Progenitor cell of endocrine pancreas (in vitro differentiated cells): ENCODE data around the gene MGAM2. TPM values are rescaled to one million over a fixed set of nuclear protein-coding genes. Genes with fewer than 3 reads are reported as not detected.

Experiments
- DNase-seq: peaks from one replicate; pipeline ENCODE4 v3.0.0; 2021; ENCODE audit warnings: low spot score; ENCODE audit not compliant: unreplicated experiment
- H3K27ac Mint-ChIP-seq: 2 replicates; pipeline ENCODE4 v1.8.0; 2021; ENCODE audit warnings: mild to moderate bottlenecking, moderate library complexity, mixed read lengths
- H3K27me3 Mint-ChIP-seq: 2 replicates; pipeline ENCODE4 v1.8.0; 2021; ENCODE audit warnings: mixed read lengths
- H3K36me3 Mint-ChIP-seq: 2 replicates; pipeline ENCODE4 v1.8.0; 2022; ENCODE audit warnings: mixed read lengths; ENCODE audit not compliant: insufficient read depth
- H3K4me1 Mint-ChIP-seq: 2 replicates; pipeline ENCODE4 v1.8.0; 2021; ENCODE audit warnings: low read depth, mixed read lengths
- H3K4me3 Mint-ChIP-seq: 2 replicates; pipeline ENCODE4 v1.8.0; 2021; ENCODE audit warnings: low read depth, mild to moderate bottlenecking, moderate library complexity, mixed read lengths
- H3K9me3 Mint-ChIP-seq: 2 replicates; pipeline ENCODE4 v1.8.0; 2021; ENCODE audit warnings: low read depth, mixed read lengths
- total RNA-seq: library from RNA; stranded (reverse); gene quantifications from 2 replicates; pipeline ENCODE4 v1.2.1, GENCODE V29; 2021
- TF ChIP-seq, protein P1 (sequence below): fragments of 200-600 bp; sonication (generic); IDR thresholded peaks from one replicate; pipeline ENCODE4 v1.5.0; 2021; ENCODE audit warnings: antibody characterized with exemption, mild to moderate bottlenecking; ENCODE audit not compliant: unreplicated experiment

The MGAM2 gene
- total RNA-seq, 1 donor from 2014 or later, result 1.2 TPM

DNA sequence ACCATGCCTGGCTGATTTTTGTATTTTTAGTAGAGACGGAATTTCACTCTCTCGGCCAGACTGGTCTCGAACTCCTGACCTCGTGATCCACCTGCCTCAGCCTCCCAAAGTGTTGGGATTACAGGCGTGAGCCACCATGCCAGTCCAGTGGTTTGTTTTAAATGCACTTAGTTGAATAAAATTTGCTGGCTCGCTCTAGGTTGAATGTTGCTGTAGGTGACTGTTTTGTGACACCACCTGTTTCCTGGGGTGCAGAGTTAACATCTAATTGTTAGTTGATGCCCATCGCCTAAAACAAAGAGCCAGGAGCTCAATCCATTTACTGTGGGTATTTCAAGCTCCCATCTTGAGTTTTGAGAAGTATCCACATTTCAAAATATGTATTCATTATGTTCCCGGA lies 31.2 kb downstream of the MGAM2 start:
- Mint-ChIP-seq H3K36me3 (no peaks in the 10 kb centered on the region), H3K4me1 (peaks cover 20% of the 10 kb centered on the region), H3K27ac (no peak overlapping the region), H3K9me3 (no peaks in the 10 kb centered on the region), H3K27me3 (no peaks in the 10 kb centered on the region), H3K4me3 (no peak overlapping the region)
- DNase-seq, result no peak
- TF ChIP-seq, protein P1, sequence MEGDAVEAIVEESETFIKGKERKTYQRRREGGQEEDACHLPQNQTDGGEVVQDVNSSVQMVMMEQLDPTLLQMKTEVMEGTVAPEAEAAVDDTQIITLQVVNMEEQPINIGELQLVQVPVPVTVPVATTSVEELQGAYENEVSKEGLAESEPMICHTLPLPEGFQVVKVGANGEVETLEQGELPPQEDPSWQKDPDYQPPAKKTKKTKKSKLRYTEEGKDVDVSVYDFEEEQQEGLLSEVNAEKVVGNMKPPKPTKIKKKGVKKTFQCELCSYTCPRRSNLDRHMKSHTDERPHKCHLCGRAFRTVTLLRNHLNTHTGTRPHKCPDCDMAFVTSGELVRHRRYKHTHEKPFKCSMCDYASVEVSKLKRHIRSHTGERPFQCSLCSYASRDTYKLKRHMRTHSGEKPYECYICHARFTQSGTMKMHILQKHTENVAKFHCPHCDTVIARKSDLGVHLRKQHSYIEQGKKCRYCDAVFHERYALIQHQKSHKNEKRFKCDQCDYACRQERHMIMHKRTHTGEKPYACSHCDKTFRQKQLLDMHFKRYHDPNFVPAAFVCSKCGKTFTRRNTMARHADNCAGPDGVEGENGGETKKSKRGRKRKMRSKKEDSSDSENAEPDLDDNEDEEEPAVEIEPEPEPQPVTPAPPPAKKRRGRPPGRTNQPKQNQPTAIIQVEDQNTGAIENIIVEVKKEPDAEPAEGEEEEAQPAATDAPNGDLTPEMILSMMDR, result no peak

DNA sequence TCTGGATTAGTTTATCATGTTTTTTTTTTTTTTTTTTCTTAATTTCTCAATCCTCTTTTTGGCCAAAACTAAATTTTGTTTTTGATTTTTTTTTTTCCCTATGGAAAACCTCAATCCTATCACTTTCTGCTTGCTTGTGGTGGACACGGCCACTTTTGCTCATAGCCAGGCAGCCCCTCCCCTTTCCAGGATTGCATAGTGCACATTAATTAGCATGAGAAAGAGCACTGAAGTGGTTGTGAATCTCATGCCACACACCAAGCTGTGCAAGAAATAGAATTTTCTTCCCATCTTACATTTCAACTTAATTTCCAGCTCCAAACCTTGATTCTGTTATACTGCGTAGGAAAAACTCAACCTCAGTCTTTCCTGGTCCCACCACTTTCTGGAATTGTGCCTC lies 34.6 kb downstream of the MGAM2 start:
- Mint-ChIP-seq H3K9me3 (peaks cover 4% of the 10 kb centered on the region), H3K4me1 (peaks cover 11% of the 10 kb centered on the region), H3K36me3 (peaks cover 2% of the 10 kb centered on the region), H3K4me3 (no peak overlapping the region), H3K27ac (no peak overlapping the region), H3K27me3 (no peaks in the 10 kb centered on the region)
- TF ChIP-seq, protein P1, result no peak
- DNase-seq, result no peak

DNA sequence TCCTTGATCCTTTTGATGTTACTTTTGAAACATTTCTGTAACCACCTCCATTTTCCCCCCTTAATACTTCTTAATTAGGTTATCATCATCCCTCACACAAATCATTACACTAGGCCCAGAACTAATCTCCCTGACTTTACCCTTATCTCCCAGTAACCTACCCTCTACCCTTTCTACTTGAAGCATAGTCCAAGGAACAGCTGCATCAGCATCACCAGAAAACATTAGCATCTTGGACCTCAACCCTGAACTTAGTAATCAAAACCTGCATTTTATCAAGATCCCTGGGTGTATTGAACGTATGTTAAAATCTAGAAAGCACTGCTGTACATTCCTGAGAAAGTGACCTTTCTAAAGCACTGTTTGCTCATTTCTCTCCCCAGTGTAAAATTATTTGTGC lies 38.8 kb downstream of the MGAM2 start:
- H3K4me3 Mint-ChIP-seq, result no peak overlapping the region
- H3K4me1 Mint-ChIP-seq, result peaks cover 31% of the 10 kb centered on the region
- H3K27ac Mint-ChIP-seq, result no peak overlapping the region
- TF ChIP-seq, protein P1, result no peak
- H3K36me3 Mint-ChIP-seq, result peaks cover 2% of the 10 kb centered on the region
- H3K27me3 Mint-ChIP-seq, result no peaks in the 10 kb centered on the region
- peaks cover 8% of the 10 kb centered on the region for H3K9me3 Mint-ChIP-seq
- no peak for DNase-seq

DNA sequence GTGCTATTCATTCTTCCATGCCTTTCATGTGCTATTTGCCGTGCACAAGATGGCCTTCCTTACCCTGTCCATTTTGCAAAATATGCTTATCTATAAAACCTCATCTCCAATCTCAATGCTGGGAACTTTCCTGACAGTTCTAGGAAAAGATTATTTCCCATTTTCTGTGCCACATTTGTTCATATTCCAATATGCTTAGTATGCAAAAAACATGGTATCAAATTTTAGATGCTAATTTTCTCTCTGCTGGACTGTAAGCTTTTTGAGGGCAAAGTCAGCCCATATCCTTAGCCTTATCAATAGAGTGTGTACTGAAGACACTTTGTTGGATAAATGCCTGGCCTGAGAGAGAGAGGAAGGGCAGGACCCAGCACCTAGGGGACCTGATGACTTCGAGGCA lies 39.4 kb downstream of the MGAM2 start:
- Mint-ChIP-seq H3K4me3 (no peak overlapping the region), H3K27ac (no peak overlapping the region), H3K9me3 (peaks cover 8% of the 10 kb centered on the region), H3K4me1 (peaks cover 31% of the 10 kb centered on the region), H3K36me3 (peaks cover 2% of the 10 kb centered on the region), H3K27me3 (no peaks in the 10 kb centered on the region)
- TF ChIP-seq, protein P1, result no peak
- no peak for DNase-seq

DNA sequence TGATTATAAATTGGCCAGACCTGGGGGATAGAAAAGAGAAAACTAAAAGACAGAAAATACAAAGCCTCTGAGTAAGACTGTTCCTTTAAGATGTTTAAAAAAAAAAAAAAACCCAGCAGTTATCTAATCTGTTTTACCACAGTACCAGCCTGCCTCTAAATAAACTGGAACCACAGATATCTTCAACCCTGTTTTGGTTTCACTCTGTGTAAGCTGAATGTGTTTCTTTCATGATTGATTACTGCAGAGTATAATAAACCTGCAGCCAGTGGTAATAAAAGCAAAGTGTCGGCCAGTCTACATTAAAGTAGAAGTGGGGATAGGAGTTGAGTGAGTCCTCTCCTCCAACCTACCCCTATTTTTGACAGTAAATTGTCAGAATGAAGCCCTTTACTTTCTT lies 40.6 kb downstream of the MGAM2 start:
- H3K27ac Mint-ChIP-seq, result peak overlapping the region; percentile 82
- H3K36me3 Mint-ChIP-seq, result peaks cover 2% of the 10 kb centered on the region

More for the DNA sequence above, 40.6 kb downstream of the MGAM2 start:
- TF ChIP-seq, protein P1, result no peak
- no peaks in the 10 kb centered on the region for H3K27me3 Mint-ChIP-seq
- DNase-seq, result no peak
- H3K9me3 Mint-ChIP-seq, result peaks cover 10% of the 10 kb centered on the region
- peak overlapping the region; percentile 17 for H3K4me3 Mint-ChIP-seq
- H3K4me1 Mint-ChIP-seq, result peaks cover 31% of the 10 kb centered on the region
